SH-SY5Y (cell line): ENCODE measurements around the gene PPL.

Experiments
- GATA2 ChIP-seq: IDR thresholded peaks from 2 replicates; pipeline ENCODE4 v1.6.1; 2011; ENCODE audit warnings: mild to moderate bottlenecking, low read depth, low read length
- GATA3 ChIP-seq: IDR thresholded peaks from 2 replicates; pipeline ENCODE4 v1.6.1; 2011; ENCODE audit warnings: low read depth, mild to moderate bottlenecking, low read length, moderate library complexity

GRCh38 chr16:4865231-4865860 is 71.6 kb downstream of the PPL start:
- TF ChIP-seq GATA2: no peak
- no peak for TF ChIP-seq GATA3
